Measurements from ENCODE around the gene POR. TPM values are rescaled to one million over a fixed set of nuclear protein-coding genes. Genes with fewer than 3 reads are reported as not detected.
A peak's percentile ranks its signal among the peaks of the same experiment; 100 is the strongest.

POR gene
- total and polyA plus RNA-seq, 10 donors: 49.1 to 170 (median 117) TPM

DNA sequence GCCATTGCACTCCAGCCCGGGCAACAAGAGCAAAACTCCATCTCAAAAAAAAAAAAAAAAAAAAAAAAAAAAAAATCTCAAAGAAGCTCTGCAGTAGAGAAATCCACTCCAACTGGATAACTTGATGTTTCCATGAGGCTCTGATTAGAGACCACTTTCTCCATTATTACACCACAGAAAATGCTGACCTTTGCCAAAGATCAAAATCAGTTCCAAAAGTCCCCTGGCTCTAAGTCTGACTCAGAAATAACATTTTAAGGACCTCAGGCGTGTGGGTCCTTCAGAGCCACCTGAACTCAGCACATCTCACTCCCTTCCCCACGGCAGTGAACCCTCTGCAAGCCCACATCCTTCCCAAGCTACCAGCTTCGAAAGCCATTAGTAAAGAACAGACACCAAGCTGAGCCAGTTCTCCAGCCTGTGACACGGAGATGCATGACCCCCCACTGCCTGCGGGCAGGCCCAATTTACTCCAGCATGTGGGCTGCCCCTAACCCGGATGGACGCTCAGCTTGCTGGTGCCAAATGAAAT, 93.3 kb downstream of the POR start:
- no peaks in the 10 kb centered on the region for H3K27me3 ChIP-seq (replicated peaks in 1 of 7)
- H3K4me3 ChIP-seq: no peak overlapping the region
- TF ChIP-seq, protein P1, sequence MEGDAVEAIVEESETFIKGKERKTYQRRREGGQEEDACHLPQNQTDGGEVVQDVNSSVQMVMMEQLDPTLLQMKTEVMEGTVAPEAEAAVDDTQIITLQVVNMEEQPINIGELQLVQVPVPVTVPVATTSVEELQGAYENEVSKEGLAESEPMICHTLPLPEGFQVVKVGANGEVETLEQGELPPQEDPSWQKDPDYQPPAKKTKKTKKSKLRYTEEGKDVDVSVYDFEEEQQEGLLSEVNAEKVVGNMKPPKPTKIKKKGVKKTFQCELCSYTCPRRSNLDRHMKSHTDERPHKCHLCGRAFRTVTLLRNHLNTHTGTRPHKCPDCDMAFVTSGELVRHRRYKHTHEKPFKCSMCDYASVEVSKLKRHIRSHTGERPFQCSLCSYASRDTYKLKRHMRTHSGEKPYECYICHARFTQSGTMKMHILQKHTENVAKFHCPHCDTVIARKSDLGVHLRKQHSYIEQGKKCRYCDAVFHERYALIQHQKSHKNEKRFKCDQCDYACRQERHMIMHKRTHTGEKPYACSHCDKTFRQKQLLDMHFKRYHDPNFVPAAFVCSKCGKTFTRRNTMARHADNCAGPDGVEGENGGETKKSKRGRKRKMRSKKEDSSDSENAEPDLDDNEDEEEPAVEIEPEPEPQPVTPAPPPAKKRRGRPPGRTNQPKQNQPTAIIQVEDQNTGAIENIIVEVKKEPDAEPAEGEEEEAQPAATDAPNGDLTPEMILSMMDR (IDR thresholded peaks at IDR 0.05 in 8 of 11, conservative IDR thresholded peaks at IDR 0.05 in 3 of 11): no peak
- TF ChIP-seq POLR2AphosphoS5 (IDR thresholded peaks at IDR 0.05): no peak
- TF ChIP-seq POLR2A (IDR thresholded peaks at IDR 0.05): no peak
- no peaks in the 10 kb centered on the region for H3K9me3 ChIP-seq
- H3K36me3 ChIP-seq: peaks cover 0 to 70% (median 33%) of the 10 kb centered on the region in 6 donors
- peaks cover 0 to 25% (median 19%) of the 10 kb centered on the region in 6 donors for H3K4me1 ChIP-seq
- intact Hi-C loops (cut with DNase I; ENCODE audit: low total_unique reads): no loop called here
- DNase-seq: no peak
- peak overlapping the region in 2 of 8 donors; percentile 56 to 73 for H3K27ac ChIP-seq
- 52 to 69% (median 62%) methylated on average over 8 of the region's 8 CpGs for WGBS, 5 donors

DNA sequence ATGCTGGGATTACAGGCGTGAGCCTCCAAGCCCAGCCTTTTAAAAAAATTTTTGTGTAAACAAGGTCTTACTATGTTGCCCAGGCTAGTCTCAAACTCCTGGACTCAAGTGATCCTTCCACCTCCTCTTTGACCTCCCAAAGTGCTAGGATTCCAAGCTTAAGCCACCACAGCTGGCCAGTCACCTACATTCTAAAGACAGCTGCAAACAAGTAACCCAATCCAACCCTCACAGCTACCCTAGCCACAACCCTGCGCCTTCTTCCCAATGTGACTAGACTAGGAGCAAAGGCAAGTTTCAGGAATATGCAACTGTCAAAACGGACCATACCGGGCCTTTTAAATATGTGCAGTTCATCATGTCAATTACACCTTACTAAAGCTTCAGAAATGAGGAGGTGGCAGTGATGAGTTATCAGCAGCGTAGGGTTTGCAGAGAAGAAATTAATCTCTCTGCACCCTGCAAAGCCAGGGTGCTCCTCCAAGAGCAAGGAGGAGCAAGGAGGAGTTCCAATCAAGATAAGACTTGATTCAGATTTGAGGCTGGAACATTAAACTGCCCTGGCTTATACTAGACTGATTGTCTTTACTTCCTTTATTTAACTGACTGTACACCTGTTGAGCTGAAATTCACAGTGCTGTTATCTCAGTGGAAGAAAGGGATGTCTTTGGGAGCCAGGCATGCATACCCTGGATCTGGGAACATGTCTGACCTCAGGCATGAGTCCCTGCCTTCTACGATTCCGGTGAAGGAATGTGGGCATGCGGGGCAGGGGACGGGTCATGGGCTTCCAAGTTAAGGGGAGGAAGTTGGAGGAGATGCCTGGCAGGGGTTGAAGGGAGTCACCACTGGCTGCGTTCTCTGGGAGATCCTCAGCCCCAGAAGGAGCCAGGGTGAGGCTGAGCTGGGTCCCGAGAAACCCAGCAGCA, 95.0 kb downstream of the POR start:
- Histone ChIP-seq H3K4me1 (peaks cover 0 to 25% (median 19%) of the 10 kb centered on the region in 6 donors), H3K27ac (peak overlapping the region in 3 of 8 donors; percentile 52 to 73 (median 56)), H3K36me3 (peaks cover 0 to 70% (median 20%) of the 10 kb centered on the region in 6 donors), H3K9me3 (no peaks in the 10 kb centered on the region), H3K4me3 (no peak overlapping the region), H3K27me3 (replicated peaks in 1 of 7) (no peaks in the 10 kb centered on the region)
- TF ChIP-seq POLR2A (IDR thresholded peaks at IDR 0.05) (no peak), POLR2AphosphoS5 (IDR thresholded peaks at IDR 0.05) (no peak)
- TF ChIP-seq, protein P1 (IDR thresholded peaks at IDR 0.05 in 8 of 11, conservative IDR thresholded peaks at IDR 0.05 in 3 of 11): no peak
- WGBS, 5 donors: 92 to 95% (median 94%) methylated on average over 11 of the region's 11 CpGs
- no peak for DNase-seq
- intact Hi-C loops (cut with DNase I; ENCODE audit: low total_unique reads): no loop called here

DNA sequence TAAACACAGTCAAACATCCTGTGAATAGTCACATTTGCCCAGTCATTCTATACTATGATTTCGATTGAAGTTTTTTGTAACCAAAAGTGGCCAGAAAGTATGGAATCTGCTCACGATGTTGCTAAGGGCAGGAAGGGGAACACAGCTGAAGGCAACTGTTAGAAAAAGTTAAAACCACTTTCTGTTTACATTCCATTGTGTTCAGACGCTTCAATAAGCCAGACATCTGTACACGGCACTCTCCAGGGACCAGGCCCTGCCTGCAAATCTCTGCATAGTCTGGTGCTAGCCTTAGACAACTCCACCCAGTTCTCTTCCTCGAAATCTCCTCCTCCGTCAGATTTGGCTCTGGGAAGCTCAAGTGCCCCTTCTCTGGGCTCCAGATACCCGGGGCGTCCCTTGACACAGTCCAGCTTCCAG, 96.5 kb downstream of the POR start:
- H3K27me3 ChIP-seq (replicated peaks in 1 of 7): no peaks in the 10 kb centered on the region
- TF ChIP-seq POLR2A (IDR thresholded peaks at IDR 0.05): no peak
- TF ChIP-seq, protein P1 (IDR thresholded peaks at IDR 0.05 in 8 of 11, conservative IDR thresholded peaks at IDR 0.05 in 3 of 11): no peak
- TF ChIP-seq POLR2AphosphoS5 (IDR thresholded peaks at IDR 0.05): no peak
- H3K27ac ChIP-seq: no peak overlapping the region
- H3K4me3 ChIP-seq: no peak overlapping the region
- peaks cover 0 to 25% (median 19%) of the 10 kb centered on the region in 6 donors for H3K4me1 ChIP-seq
- intact Hi-C loops (cut with DNase I; ENCODE audit: low total_unique reads): no loop called here
- 65 to 81% (median 73%) methylated on average over 8 of the region's 8 CpGs for WGBS, 5 donors
- peaks cover 0 to 69% (median 15%) of the 10 kb centered on the region in 6 donors for H3K36me3 ChIP-seq
- no peak for DNase-seq
- no peaks in the 10 kb centered on the region for H3K9me3 ChIP-seq
